T-helper 17 cell (primary cell): ENCODE measurements around the gene TMPRSS6. TPM values are rescaled to one million over a fixed set of nuclear protein-coding genes. Genes with fewer than 3 reads are reported as not detected.

ENCODE experiments used
- ATAC-seq: fragments of 150-1000 bp; cut with Tn5 transposase; 2 replicates; pipeline ENCODE4 v1.10.0; 2021; ENCODE audit warnings: mild to moderate bottlenecking, moderate library complexity
- DNase-seq, 3 donors: peaks; one replicate each; pipeline versions ENCODE4 v3.0.0 to v3.0.0-alpha.2; 2020 to 2021
- H3K9me3 ChIP-seq: one replicate; pipeline ENCODE4 v1.7.0; 2013; ENCODE audit warnings: low read length, mild to moderate bottlenecking; ENCODE audit not compliant: control insufficient read depth, poor library complexity, severe bottlenecking
- H3K27ac Mint-ChIP-seq: one replicate; pipeline ENCODE4 v1.8.0; 2022; ENCODE audit warnings: mild to moderate bottlenecking, moderate library complexity, mixed read lengths
- H3K27me3 Mint-ChIP-seq: one replicate; pipeline ENCODE4 v1.8.0; 2022; ENCODE audit warnings: mixed read lengths
- H3K36me3 Mint-ChIP-seq: one replicate; pipeline ENCODE4 v1.8.0; 2022; ENCODE audit warnings: low read depth, mixed read lengths
- H3K4me1 Mint-ChIP-seq: one replicate; pipeline ENCODE4 v1.8.0; 2022; ENCODE audit warnings: mild to moderate bottlenecking, mixed read lengths
- H3K4me3 Mint-ChIP-seq: one replicate; pipeline ENCODE4 v1.8.0; 2022; ENCODE audit warnings: mild to moderate bottlenecking, moderate library complexity, mixed read lengths
- total RNA-seq, 4 donors: library from RNA in 2 of 4; stranded (reverse) in 2 of 4; gene quantifications; one replicate each; pipeline ENCODE4 v1.2.3 and lab custom pipeline; 2022 to 2026

TMPRSS6 gene
- total RNA-seq, 2 donors from 2014 or later: 0.31 to 0.92 TPM

DNA sequence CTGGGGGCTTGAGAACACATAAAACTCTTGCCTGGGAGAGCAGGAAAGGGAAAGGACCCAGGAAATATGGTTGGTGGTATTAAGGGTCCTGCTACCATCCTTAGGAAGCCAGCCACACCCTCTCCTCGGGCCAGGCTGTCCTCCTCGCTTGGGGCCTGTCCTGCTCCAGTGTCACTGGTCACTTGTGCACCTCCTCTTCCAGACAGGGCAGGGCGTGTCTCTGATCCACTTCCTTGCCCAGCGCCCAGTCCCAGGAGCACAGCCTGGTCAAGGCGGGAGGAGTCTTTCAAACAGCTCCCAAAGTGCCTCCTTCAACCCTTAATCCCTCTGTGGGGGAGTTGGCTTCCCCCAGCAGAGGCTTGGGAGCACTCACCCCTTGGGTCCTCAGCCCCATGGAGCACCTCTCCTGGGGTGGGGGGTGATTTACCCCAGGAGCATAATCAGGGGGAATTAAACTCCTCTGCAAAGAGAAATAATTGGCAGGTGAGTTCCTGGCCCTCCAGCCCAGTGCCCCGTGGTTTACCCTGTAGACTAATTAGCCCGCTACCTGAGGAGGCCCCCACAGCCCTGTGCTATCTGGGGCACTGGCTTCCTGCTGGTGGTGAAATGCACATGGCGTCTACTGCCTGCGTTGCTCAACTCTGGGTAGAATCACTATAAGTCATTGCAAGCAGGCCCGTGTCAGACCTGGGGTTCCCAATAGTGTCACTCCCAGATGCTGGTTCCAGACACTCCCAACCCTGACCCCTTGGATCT, 8.0 kb downstream of the TMPRSS6 start:
- no peak overlapping the region for H3K4me3 Mint-ChIP-seq
- H3K27me3 Mint-ChIP-seq: peaks cover 6% of the 10 kb centered on the region
- H3K4me1 Mint-ChIP-seq: peaks cover 18% of the 10 kb centered on the region
- H3K27ac Mint-ChIP-seq: peak overlapping the region; percentile 89
- no peaks in the 10 kb centered on the region for H3K36me3 Mint-ChIP-seq
- ATAC-seq (peak; percentile 46), DNase-seq (no peak)
- no peaks in the 10 kb centered on the region for H3K9me3 ChIP-seq

DNA sequence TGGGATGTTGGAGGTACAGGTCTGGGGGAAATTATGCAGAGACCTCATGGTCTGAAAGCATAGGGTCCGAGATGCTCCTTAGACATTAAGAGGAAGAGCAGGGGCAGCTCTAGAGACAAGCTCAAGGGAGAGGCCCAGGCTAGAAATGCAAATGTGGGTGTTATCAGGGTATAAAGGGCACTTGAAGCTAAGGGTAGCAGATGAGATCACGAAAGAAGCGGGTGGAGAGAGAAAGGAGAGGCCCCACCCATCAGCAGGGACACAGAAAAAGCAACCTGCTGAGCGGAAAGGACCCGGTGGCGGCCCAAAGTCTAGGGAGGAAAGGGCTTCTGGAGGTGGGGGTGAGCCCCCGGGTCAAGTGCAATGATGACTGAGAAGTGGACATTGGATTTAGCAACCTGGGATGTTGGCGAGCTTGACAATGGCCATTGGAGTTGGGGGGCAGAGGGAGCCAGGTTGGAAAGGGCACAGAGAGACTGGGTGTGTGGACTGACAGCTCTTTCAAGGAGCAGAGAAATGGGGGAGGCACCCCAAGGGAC, 8.9 kb downstream of the TMPRSS6 start:
- peak overlapping the region; percentile 45 for H3K4me3 Mint-ChIP-seq
- H3K9me3 ChIP-seq: no peaks in the 10 kb centered on the region
- DNase-seq: no peak
- peaks cover 6% of the 10 kb centered on the region for H3K27me3 Mint-ChIP-seq
- ATAC-seq: peak; percentile 64
- H3K27ac Mint-ChIP-seq: peak overlapping the region; percentile 89
- H3K36me3 Mint-ChIP-seq: no peaks in the 10 kb centered on the region
- peaks cover 18% of the 10 kb centered on the region for H3K4me1 Mint-ChIP-seq

DNA sequence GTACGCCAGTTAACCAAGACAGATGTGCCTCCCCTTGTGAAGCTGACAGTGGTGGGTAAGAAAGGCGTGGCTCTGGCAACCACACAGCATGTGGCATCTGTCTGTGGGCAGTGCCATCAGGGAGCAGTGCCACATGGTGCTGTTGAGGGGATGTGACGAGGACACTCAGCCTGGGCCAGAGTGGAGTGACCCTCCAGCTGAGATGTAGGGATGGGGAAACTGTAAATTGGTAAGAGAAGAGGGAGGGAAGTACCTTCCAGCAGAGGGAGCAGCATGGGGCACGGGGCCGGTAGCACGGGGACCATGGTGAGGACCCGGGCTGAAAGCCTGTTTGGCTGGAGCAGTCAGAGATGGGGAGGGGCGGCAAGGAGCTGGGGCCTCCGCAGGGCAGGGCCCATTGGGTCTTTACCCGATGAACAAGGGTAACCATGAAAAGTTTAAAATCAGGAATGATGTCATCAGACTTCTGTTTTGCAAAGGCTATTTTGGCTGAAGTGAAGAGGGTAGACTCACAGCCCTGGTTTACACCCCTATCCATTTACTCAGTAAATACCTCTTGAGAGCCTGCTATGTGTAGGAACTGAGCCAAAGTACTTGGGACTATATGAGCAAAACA, 10.4 kb downstream of the TMPRSS6 start:
- peaks cover 16% of the 10 kb centered on the region for H3K27me3 Mint-ChIP-seq
- H3K36me3 Mint-ChIP-seq: no peaks in the 10 kb centered on the region
- ATAC-seq (no peak), DNase-seq (no peak)
- peak overlapping the region; percentile 25 for H3K4me3 Mint-ChIP-seq
- no peak overlapping the region for H3K27ac Mint-ChIP-seq
- peaks cover 18% of the 10 kb centered on the region for H3K4me1 Mint-ChIP-seq
- no peaks in the 10 kb centered on the region for H3K9me3 ChIP-seq

DNA sequence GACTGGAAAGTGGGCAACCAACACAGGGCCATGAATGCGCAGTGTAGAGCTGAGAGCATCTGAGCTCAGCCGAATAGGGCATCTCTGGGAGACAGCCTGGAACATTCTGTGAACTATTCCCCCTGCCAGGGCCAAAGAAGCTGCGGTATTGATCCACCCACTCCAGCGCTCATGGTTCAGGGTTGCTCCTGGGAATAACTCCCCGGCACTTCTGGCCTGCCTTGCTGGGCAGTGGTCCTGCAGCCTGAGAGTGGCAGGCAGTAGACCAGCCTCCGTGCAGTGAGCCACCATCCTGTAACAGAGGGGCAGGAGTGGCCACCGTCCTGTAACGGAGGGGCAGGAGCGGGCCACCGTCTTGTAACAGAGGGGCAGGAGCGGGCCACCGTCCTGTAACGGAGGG, 12.2 kb downstream of the TMPRSS6 start:
- Mint-ChIP-seq H3K4me1 (peaks cover 18% of the 10 kb centered on the region), H3K36me3 (no peaks in the 10 kb centered on the region), H3K4me3 (no peak overlapping the region), H3K27me3 (peaks cover 16% of the 10 kb centered on the region), H3K27ac (peak overlapping the region; percentile 43)
- DNase-seq: no peak
- no peak for ATAC-seq
- H3K9me3 ChIP-seq: no peaks in the 10 kb centered on the region

DNA sequence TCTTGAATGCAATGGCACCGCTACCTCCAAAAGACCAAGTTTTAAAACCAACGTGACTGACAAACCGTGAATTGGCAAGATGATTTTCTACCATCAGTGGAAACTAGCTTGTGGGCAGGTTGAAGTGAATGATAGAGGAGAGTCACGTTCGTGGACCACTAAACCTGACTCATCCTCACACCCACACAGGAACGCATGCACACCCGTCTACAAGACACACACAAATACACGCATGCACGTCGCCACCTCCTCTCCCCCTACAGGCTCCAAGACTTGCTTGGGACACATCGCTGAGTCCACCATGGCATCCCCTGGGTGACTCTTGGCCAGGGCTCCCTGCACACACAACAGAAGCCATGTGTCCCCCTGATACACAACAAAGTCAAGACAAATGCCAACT, 14.4 kb downstream of the TMPRSS6 start:
- H3K27me3 Mint-ChIP-seq: peaks cover 16% of the 10 kb centered on the region
- no peaks in the 10 kb centered on the region for H3K9me3 ChIP-seq
- peaks cover 8% of the 10 kb centered on the region for H3K4me1 Mint-ChIP-seq
- H3K36me3 Mint-ChIP-seq: no peaks in the 10 kb centered on the region
- H3K4me3 Mint-ChIP-seq: no peak overlapping the region
- ATAC-seq (no peak), DNase-seq (no peak)
- H3K27ac Mint-ChIP-seq: no peak overlapping the region

DNA sequence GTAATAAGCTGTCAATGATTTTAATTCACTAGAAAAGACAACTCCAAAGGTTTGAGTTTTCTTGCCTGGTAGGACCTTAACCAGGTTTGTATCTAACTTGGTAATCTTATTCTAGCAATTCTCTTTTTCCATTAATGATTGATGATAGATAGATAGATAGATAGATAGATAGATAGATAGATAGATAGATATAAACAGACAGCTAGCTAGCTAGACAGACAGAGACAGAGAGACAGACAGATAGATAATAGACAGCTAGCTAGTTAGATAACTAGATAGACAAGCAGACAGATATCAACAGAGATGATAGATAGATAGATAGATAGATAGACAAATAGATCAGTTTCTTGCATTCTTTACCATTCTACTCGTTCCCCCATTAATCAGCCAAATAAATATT, 15.3 kb downstream of the TMPRSS6 start:
- H3K4me1 Mint-ChIP-seq: peaks cover 4% of the 10 kb centered on the region
- ATAC-seq: no peak
- H3K36me3 Mint-ChIP-seq: no peaks in the 10 kb centered on the region
- no peaks in the 10 kb centered on the region for H3K9me3 ChIP-seq
- H3K27ac Mint-ChIP-seq: no peak overlapping the region
- peaks cover 16% of the 10 kb centered on the region for H3K27me3 Mint-ChIP-seq
- no peak for DNase-seq
- no peak overlapping the region for H3K4me3 Mint-ChIP-seq

DNA sequence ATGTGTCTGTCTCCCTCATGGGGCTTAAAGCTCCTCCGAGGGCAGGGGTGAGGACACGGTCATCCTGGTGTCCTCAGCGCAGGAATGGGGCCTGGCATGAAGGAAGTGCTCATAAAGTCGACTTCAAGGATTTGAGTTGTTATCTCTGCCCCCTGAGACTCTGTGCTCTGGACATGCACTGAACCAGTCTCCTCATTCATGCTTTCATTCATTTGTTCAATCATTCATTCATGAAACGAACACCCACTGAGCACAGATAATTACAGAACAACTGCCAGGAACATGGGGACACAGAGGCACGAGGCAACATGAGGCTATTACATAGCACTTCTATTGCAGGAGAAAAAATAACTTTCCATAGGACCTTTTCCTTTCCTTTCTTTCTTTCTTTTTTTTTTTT, 16.5 kb downstream of the TMPRSS6 start:
- Mint-ChIP-seq H3K36me3 (peaks cover 2% of the 10 kb centered on the region), H3K27me3 (peaks cover 16% of the 10 kb centered on the region), H3K27ac (no peak overlapping the region), H3K4me1 (peaks cover 6% of the 10 kb centered on the region), H3K4me3 (no peak overlapping the region)
- H3K9me3 ChIP-seq: no peaks in the 10 kb centered on the region
- no peak for DNase-seq
- no peak for ATAC-seq

DNA sequence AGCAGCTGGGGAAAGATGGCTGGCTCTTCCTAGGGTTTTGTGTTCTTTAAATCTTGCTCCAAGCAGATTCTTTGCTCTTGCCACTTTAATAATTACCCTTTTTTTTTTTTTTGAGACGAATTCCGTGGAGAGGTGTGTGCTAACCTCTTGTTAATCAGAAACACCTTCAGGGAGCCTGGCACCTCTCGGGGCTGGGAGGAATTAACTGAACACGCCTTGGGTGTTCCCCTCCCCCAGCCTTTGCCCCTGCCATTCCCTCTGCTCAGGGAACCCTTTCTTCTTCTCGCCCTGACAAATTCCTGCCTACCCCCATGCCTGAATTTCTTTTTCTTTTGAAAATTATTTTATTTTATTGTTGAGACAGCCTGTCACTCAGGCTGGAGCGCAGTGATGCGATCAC, 17.5 kb downstream of the TMPRSS6 start:
- DNase-seq (no peak), ATAC-seq (no peak)
- H3K4me3 Mint-ChIP-seq: no peak overlapping the region
- peaks cover 14% of the 10 kb centered on the region for H3K27me3 Mint-ChIP-seq
- H3K9me3 ChIP-seq: no peaks in the 10 kb centered on the region
- H3K27ac Mint-ChIP-seq: no peak overlapping the region
- peaks cover 6% of the 10 kb centered on the region for H3K4me1 Mint-ChIP-seq
- peaks cover 2% of the 10 kb centered on the region for H3K36me3 Mint-ChIP-seq

DNA sequence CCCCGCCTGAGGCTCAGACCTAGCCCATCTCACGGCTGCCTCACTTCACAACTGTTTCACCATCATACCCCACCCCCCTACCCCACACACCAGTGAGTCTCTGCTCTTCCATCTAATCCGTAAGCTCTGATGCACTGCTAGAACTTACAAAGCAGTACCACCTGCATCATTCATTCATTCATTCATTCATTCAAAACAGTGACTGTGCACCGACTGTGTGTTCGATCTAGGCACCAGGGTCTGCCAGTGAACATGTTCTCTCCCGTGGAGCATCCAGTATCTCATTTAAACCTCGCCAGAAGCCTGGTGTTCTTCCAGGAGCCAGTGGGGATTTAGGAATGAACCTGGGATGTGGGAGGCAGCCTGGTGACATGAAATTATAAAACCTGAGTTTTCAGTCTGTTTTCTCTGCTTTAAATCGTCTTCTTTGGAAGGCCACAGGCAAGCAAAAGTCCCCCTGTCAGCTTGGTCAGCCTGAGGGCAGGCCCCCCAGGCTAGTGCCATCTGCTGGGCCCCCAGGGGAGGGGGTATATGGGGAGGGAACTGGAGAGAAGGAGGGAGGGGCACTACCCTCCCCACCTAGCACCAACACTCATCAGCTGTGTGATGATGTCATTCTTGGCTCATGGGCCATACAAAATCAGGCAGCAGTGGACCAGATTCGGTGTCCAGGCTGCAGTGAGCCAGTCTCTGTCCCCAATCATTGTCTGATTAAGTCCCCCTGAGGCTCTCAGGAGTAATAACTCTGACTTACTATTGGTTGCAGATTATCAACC, 18.4 kb downstream of the TMPRSS6 start:
- H3K27me3 Mint-ChIP-seq: peaks cover 10% of the 10 kb centered on the region
- no peak for ATAC-seq
- H3K27ac Mint-ChIP-seq: no peak overlapping the region

DNA sequence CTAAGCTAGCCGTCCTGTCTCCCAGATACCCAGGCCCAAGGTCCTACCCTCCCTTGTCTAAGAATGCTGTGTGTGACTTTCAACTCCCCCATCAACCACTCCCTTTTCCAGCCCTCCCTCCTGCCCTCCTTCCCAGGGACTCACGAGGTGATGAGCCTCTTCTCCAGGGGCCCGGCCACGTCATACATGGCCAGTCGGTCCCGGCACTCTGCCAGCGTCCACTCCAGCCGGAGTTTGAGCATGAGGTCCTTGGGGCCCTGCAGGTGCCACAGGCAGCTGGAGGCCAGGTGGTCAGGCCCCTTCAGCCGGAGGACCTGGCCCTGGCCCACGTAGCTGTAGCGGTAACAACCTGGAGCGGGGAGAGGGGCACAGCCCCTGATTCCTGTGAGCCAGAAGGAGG, 20.1 kb downstream of the TMPRSS6 start:
- H3K36me3 Mint-ChIP-seq: peaks cover 2% of the 10 kb centered on the region
- ATAC-seq (no peak), DNase-seq (no peak)
- peak overlapping the region; percentile 80 for H3K27ac Mint-ChIP-seq
- no peaks in the 10 kb centered on the region for H3K9me3 ChIP-seq
- peaks cover under 1% of the 10 kb centered on the region for H3K27me3 Mint-ChIP-seq
- H3K4me3 Mint-ChIP-seq: no peak overlapping the region
- H3K4me1 Mint-ChIP-seq: peaks cover 6% of the 10 kb centered on the region

More for the DNA sequence above, 18.4 kb downstream of the TMPRSS6 start:
- DNase-seq: no peak
- Mint-ChIP-seq H3K4me3 (no peak overlapping the region), H3K4me1 (peaks cover 6% of the 10 kb centered on the region), H3K36me3 (peaks cover 2% of the 10 kb centered on the region)
- no peaks in the 10 kb centered on the region for H3K9me3 ChIP-seq

DNA sequence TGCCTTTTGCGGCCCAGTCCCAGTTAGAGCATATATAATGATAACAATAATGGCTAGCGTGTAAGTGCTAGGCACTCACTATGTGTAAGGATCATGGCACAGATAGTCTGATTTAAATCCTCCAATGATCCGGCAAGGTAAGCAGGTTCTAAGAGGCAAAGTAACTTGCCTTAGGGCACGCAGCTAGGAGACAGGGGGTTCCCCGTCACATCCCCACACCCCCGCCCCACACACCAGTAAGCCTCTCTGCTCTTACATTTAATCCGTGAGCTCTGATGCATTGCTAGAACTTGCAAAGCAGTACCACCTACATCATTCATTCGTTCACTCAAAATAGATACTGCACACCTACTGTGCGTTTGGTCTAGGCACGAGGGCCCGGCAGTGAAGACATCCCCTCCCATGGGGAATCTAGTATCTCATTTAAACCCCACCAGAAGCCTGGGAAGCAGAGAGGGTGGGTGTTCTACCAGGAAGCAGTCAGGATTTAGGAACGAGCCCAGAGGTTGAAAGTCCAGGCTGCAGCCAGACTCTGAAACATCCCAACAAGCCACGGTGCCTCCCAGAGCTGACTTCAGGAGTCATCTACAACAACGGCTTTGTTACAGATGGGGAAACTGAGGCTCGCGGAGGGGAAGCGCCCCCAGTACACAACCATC, 20.6 kb downstream of the TMPRSS6 start:
- H3K27ac Mint-ChIP-seq: peak overlapping the region; percentile 80
- H3K4me1 Mint-ChIP-seq: peaks cover 6% of the 10 kb centered on the region
- no peaks in the 10 kb centered on the region for H3K27me3 Mint-ChIP-seq
- no peak for DNase-seq
- H3K36me3 Mint-ChIP-seq: peaks cover 2% of the 10 kb centered on the region
- ATAC-seq: peak; percentile 50
- H3K9me3 ChIP-seq: no peaks in the 10 kb centered on the region
- no peak overlapping the region for H3K4me3 Mint-ChIP-seq

DNA sequence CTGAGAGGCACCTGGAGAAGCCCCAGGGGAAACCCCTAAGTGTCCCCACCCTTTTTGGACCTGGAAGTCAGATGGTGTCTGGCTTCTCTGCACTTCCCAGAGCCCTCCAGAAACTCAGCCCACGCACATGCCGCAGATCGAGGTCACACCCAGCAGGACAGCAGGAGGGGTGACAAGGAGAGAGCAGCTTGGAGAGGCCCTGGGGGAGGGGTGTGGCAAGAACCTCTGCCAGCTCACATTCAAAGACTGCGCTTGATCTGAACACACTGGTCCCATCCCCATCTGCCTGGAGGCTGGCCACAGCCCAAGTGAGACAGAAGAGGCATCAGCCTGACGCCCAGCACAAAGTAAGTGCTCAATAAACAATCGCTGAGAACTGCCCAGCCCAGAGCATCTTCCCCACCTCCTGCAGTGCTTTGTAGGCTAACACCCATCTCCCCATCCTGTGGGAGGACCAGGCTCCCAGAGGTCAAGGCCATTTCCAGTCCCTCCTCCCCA, 21.4 kb downstream of the TMPRSS6 start:
- no peak overlapping the region for H3K4me3 Mint-ChIP-seq
- ATAC-seq: peak; percentile 70
- H3K27ac Mint-ChIP-seq: peak overlapping the region; percentile 80

DNA sequence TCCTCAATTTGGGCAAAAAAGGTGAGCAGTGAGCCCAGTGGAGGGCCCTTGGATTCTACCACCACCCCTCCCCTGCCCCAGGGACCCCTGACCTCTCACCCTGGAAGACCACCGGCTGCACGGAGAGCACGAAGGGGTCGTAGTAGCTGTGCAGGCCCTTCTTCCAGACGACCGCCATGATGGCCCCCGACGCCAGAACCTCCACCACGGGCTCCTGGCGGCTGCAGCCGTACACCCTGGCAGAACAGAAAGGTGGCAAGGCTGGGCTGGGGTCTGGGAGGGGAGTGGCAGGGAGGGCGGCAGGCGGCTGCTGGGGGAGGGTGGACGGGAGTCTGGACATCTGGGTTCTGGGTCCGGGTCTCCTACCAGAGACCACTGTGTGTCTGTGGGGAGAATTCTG, 23.3 kb downstream of the TMPRSS6 start:
- Mint-ChIP-seq H3K27me3 (no peaks in the 10 kb centered on the region), H3K4me1 (peaks cover 19% of the 10 kb centered on the region), H3K4me3 (no peak overlapping the region), H3K27ac (no peak overlapping the region), H3K36me3 (peaks cover 6% of the 10 kb centered on the region)
- no peak for DNase-seq
- H3K9me3 ChIP-seq: no peaks in the 10 kb centered on the region
- ATAC-seq: no peak

More for the DNA sequence above, 21.4 kb downstream of the TMPRSS6 start:
- DNase-seq: no peak
- no peaks in the 10 kb centered on the region for H3K27me3 Mint-ChIP-seq
- peaks cover 6% of the 10 kb centered on the region for H3K36me3 Mint-ChIP-seq
- no peaks in the 10 kb centered on the region for H3K9me3 ChIP-seq
- peaks cover 11% of the 10 kb centered on the region for H3K4me1 Mint-ChIP-seq
